K562 (cell line): ENCODE results near the gene PPP1R14C. TPM values are rescaled to one million over a fixed set of nuclear protein-coding genes. Genes with fewer than 3 reads are reported as not detected.
A peak's percentile ranks its signal among the peaks of the same experiment; 100 is the strongest.

ENCODE experiments used
- CEBPG ChIP-seq, 3 experiments: fragments of 200-800 bp in 1 of 3; sonication (Bioruptor generic) in 1 of 3; sonication (generic) in 1 of 3; formaldehyde crosslinking in 1 of 3; IDR thresholded peaks in 2 of 3; conservative IDR thresholded peaks in 1 of 3; 2 replicates each; pipeline versions ENCODE4 v1.6.1 to v1.8.0; 2016 to 2022; ENCODE audit warnings: missing compliant biosample characterization in 2 of 3, missing genetic modification characterization in 2 of 3, mild to moderate bottlenecking in 1 of 3, missing genetic modification reagents in 1 of 3
- DDX20 ChIP-seq: fragments of 450-650 bp; IDR thresholded peaks from 2 replicates; pipeline ENCODE4 v1.6.1; 2016; ENCODE audit warnings: missing genetic modification characterization, low read depth, mild to moderate bottlenecking, missing compliant biosample characterization, moderate library complexity
- ESRRA ChIP-seq: fragments of 450-650 bp; IDR thresholded peaks from 2 replicates; pipeline ENCODE4 v1.6.1; 2014; ENCODE audit warnings: low read depth, mild to moderate bottlenecking, moderate library complexity, borderline replicate concordance
- HLTF ChIP-seq: fragments of 450-650 bp; IDR thresholded peaks from 2 replicates; pipeline ENCODE4 v1.6.1; 2016
- KLF6 ChIP-seq: fragments of 250-450 bp; sonication (Bioruptor Pico); IDR thresholded peaks from 2 replicates; pipeline ENCODE4 v1.4.0; 2020; ENCODE audit warnings: mild to moderate bottlenecking, moderate library complexity, borderline replicate concordance
- NFYB ChIP-seq: IDR thresholded peaks from 2 replicates; pipeline ENCODE4 v1.6.1; 2011; ENCODE audit warnings: mild to moderate bottlenecking, moderate library complexity; ENCODE audit not compliant: insufficient read length; ENCODE audit errors: extremely low read depth
- POLR2AphosphoS2 ChIP-seq: IDR thresholded peaks from 2 replicates; pipeline ENCODE4 v1.6.1; 2012; ENCODE audit warnings: low read length, improper control_type of control experiment
- TAF15 ChIP-seq: fragments of 200-400 bp; formaldehyde crosslinking; IDR thresholded peaks from 2 replicates; pipeline ENCODE4 v1.6.1; 2017; ENCODE audit warnings: mild to moderate bottlenecking, low read depth, low read length, moderate library complexity
- TEAD4 ChIP-seq, 2 experiments: sonication (generic) in 1 of 2; formaldehyde crosslinking in 1 of 2; IDR thresholded peaks; 2 replicates each; pipeline versions ENCODE4 v1.6.1 to v1.8.0; 2012 to 2022; ENCODE audit warnings: borderline replicate concordance in 1 of 2, inconsistent platforms in 1 of 2, low read length in 1 of 2, mild to moderate bottlenecking in 1 of 2, missing genetic modification reagents in 1 of 2
- TRIM24 ChIP-seq, 2 experiments: fragments of 450-650 bp; IDR thresholded peaks; 2 replicates each; pipeline ENCODE4 v1.6.1; 2016
- TRIM28 ChIP-seq: fragments of 450-650 bp; IDR thresholded peaks from 2 replicates; pipeline ENCODE4 v1.6.1; 2017
- ZNF589 ChIP-seq: fragments of 200-800 bp; sonication (Bioruptor generic); IDR thresholded peaks from 2 replicates; pipeline ENCODE4 v1.6.1; 2016; ENCODE audit warnings: low read depth, missing genetic modification characterization, missing compliant biosample characterization
- polyA plus RNA-seq, 8 experiments: library from polyadenylated mRNA; depleted of rRNA in 4 of 8; stranded (reverse) in 5 of 8; unstranded in 3 of 8; fragments of >200 nt; fragmentation: Nextera tagmentation in 2 of 8; fragmentation: Illumina TruSeq in 1 of 8; extraction: Ambion mirVana in 2 of 8; extraction: Trizol in 1 of 8; gene quantifications; 2 replicates each; pipeline versions ENCODE4 v1.2.1 to v1.2.3, GENCODE V29; 2011 to 2014; ENCODE audit warnings: inconsistent platforms in 1 of 8, missing spikeins in 1 of 8
- total RNA-seq, 7 experiments: library from RNA; depleted of rRNA in 6 of 7; stranded (reverse); fragments of >200 nt in 6 of 7; fragmentation: Illumina TruSeq in 2 of 7; extraction: Trizol in 2 of 7; gene quantifications; 2 replicates each; pipeline versions ENCODE4 v1.2.1 to v1.2.3, GENCODE V29; 2011 to 2021; ENCODE audit warnings: low replicate concordance in 1 of 7
- TF ChIP-seq, protein P1 (sequence below): fragments of 450-650 bp; IDR thresholded peaks from 2 replicates; pipeline ENCODE4 v1.6.1; 2016
- TF ChIP-seq, protein P2 (sequence below): fragments of 200-800 bp; sonication (Bioruptor generic); IDR thresholded peaks from 2 replicates; pipeline ENCODE4 v1.6.1; 2016; ENCODE audit warnings: missing genetic modification characterization, missing compliant biosample characterization
- TF ChIP-seq, protein P3 (sequence below): fragments of 250-450 bp; sonication (Bioruptor Pico); IDR thresholded peaks from 2 replicates; pipeline ENCODE4 v1.5.0; 2021; ENCODE audit warnings: mild to moderate bottlenecking, moderate library complexity

PPP1R14C gene
- total and polyA plus RNA-seq, 9 of the 15 experiments (the other 6 are each of a cell fraction or from before 2014, with no cell fraction given) = 4.5 to 16.6 (median 11.9) TPM

DNA sequence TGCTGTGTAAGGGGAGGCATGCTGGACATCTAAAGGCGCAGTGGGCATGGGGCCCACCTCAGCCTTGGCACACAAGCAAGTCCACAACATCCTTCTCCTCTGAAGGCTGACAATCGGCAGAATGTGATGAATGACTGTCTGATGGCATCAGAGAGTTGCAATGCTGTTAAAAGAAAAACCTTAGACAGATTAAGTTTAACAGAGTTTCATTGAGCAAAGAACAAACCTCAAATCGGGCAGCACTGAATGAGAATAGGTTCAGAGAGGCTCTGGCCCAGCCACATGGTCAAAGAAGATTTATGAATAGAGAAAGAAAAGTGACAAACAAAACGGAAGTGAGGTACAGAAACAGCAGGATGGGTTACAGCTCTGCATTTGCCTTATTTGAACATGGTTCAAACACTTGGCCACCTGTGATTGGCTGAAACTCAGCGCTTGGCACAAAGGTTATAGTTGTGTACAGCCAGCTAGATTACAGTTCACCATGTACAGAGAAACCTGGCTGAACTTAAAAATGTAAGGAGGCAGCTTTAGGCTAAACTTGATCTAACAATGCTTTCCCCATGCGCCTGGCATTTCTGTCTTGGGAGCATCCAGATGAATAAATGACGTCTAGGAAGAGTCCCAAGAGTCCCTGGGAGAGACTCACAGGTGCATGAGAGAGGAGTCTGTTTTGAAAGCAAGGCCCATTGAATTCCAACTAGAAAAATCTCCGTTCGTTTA, 127.6 kb downstream of the PPP1R14C start (continued):
- TF ChIP-seq TAF15 (no peak), TRIM24 (IDR thresholded peaks at IDR 0.05) (no peak), TEAD4 (IDR thresholded peaks at IDR 0.05; ENCODE audit: low read length) (no peak), TEAD4 (CRISPR knock-in tag; IDR thresholded peaks at IDR 0.05; ENCODE audit: borderline replicate concordance) (no peak), NFYB (no peak), CEBPG (CRISPR knock-in tag; IDR thresholded peaks at IDR 0.05) (no peak), CEBPG (tag; conservative IDR thresholded peaks at IDR 0.05 in 1 of 2, IDR thresholded peaks at IDR 0.05 in 1 of 2) (no peak), ZNF589 (CRISPR knock-in tag) (no peak; the same call in 1 of the 2 replicates), HLTF (no peak), POLR2AphosphoS2 (no peak), ESRRA (no peak), DDX20 (tag) (0 out of 2 replicates have a peak, but pooled peaks have one; percentile 36), TRIM28 (no peak), KLF6 (CRISPR knock-in tag) (no peak)
- TF ChIP-seq, protein P1, sequence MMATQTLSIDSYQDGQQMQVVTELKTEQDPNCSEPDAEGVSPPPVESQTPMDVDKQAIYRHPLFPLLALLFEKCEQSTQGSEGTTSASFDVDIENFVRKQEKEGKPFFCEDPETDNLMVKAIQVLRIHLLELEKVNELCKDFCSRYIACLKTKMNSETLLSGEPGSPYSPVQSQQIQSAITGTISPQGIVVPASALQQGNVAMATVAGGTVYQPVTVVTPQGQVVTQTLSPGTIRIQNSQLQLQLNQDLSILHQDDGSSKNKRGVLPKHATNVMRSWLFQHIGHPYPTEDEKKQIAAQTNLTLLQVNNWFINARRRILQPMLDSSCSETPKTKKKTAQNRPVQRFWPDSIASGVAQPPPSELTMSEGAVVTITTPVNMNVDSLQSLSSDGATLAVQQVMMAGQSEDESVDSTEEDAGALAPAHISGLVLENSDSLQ = no peak
- TF ChIP-seq, protein P2, sequence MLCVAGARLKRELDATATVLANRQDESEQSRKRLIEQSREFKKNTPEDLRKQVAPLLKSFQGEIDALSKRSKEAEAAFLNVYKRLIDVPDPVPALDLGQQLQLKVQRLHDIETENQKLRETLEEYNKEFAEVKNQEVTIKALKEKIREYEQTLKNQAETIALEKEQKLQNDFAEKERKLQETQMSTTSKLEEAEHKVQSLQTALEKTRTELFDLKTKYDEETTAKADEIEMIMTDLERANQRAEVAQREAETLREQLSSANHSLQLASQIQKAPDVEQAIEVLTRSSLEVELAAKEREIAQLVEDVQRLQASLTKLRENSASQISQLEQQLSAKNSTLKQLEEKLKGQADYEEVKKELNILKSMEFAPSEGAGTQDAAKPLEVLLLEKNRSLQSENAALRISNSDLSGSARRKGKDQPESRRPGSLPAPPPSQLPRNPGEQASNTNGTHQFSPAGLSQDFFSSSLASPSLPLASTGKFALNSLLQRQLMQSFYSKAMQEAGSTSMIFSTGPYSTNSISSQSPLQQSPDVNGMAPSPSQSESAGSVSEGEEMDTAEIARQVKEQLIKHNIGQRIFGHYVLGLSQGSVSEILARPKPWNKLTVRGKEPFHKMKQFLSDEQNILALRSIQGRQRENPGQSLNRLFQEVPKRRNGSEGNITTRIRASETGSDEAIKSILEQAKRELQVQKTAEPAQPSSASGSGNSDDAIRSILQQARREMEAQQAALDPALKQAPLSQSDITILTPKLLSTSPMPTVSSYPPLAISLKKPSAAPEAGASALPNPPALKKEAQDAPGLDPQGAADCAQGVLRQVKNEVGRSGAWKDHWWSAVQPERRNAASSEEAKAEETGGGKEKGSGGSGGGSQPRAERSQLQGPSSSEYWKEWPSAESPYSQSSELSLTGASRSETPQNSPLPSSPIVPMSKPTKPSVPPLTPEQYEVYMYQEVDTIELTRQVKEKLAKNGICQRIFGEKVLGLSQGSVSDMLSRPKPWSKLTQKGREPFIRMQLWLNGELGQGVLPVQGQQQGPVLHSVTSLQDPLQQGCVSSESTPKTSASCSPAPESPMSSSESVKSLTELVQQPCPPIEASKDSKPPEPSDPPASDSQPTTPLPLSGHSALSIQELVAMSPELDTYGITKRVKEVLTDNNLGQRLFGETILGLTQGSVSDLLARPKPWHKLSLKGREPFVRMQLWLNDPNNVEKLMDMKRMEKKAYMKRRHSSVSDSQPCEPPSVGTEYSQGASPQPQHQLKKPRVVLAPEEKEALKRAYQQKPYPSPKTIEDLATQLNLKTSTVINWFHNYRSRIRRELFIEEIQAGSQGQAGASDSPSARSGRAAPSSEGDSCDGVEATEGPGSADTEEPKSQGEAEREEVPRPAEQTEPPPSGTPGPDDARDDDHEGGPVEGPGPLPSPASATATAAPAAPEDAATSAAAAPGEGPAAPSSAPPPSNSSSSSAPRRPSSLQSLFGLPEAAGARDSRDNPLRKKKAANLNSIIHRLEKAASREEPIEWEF (CRISPR knock-in tag) = peak; percentile 3; the same call in 1 of the 2 replicates
- TF ChIP-seq, protein P3, sequence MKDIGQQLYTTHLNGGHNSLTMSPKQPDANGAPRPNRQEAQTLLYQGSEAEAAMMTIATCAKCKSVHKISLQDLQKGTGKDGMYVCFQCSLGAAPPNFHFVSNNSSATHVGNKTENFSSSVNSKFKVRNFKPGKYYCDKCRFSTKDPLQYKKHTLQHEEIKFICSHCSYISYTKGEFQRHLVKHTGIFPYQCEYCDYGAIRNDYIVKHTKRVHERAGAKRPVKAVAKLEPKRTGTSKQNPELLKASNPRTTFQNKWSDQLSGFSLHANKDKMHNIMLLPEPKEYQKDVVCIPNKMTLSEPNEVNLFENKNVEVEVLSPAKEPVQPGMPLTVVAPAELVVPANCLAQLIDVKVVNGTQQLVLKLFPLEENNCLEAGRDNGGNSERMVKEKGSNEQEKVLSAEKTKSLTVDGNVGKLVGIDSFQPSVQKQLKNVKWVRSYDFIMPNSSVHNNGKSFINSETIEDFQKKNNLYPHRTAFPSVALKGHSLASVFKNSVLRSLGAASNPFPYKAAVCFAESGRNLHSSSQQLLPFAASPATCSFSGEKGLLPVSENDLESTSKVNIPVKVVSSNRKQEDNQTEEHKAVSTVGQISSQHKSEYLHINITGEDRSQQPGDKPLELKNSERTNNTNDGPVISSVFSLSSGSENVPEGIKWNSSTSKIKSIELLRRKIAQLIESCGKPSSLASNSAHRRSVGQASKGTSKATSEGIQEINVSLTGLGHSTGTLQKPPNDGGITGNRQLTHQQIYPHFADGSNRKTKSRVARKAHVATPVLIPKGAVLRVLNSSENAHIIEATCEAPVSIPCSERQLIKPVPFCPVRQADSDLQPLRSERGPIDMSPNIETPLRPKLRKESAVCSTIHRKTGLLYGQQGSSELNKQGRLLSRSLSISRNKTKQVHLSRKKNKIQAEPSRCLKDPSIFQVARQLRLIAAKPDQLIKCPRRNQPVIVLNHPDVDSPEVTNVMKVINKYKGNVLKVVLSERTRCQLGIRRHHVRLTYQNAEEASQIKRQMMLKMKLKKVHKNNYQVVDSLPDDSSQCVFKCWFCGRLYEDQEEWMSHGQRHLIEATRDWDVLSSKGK = no peak
